Transverse colon (tissue), 4 donors: ENCODE results near the gene HAUS1. TPM values are rescaled to one million over a fixed set of nuclear protein-coding genes. Genes with fewer than 3 reads are reported as not detected.

Experiments
- DNase-seq: peaks from one replicate; pipeline ENCODE4 v3.0.0-alpha.2; 2019
- H3K27ac ChIP-seq, 4 donors: fragments of 200-600 bp; sonication (generic); 2 replicates each; pipeline ENCODE4 v1.5.1; 2016 to 2018; ENCODE audit warnings: inconsistent platforms in 4 of 4
- H3K27me3 ChIP-seq: fragments of 200-600 bp; sonication (generic); 2 replicates; pipeline ENCODE4 v1.5.1; 2017; ENCODE audit warnings: inconsistent platforms
- H3K36me3 ChIP-seq, 4 donors: fragments of 200-600 bp; sonication (generic); 2 replicates each; pipeline ENCODE4 v1.5.1; 2017 to 2019; ENCODE audit warnings: inconsistent platforms in 4 of 4
- H3K4me1 ChIP-seq, 4 donors: fragments of 200-600 bp; sonication (generic); 2 replicates each; pipeline ENCODE4 v1.5.1; 2017 to 2020; ENCODE audit warnings: inconsistent platforms in 4 of 4
- H3K4me3 ChIP-seq, 4 donors: fragments of 200-600 bp; sonication (generic); 1 replicate in 1 of 4; 2 replicates in 3 of 4; pipeline versions ENCODE4 v1.5.1 to v1.6.1; 2017 to 2019; ENCODE audit warnings: inconsistent platforms in 4 of 4
- H3K9me3 ChIP-seq, 2 donors: fragments of 200-600 bp; sonication (generic); 2 replicates each; pipeline ENCODE4 v1.5.1; 2017 to 2019; ENCODE audit warnings: inconsistent platforms in 2 of 2
- CTCF ChIP-seq, 5 experiments: fragments of 200-600 bp in 3 of 5; fragments of 450-650 bp in 2 of 5; sonication (generic) in 3 of 5; IDR thresholded peaks; 1 replicate in 2 of 5; 2 replicates in 3 of 5; pipeline ENCODE4 v1.5.1; 2016 to 2017; ENCODE audit warnings: antibody characterized with exemption in 5 of 5, inconsistent platforms in 3 of 5, mild to moderate bottlenecking in 2 of 5, moderate library complexity in 1 of 5
- EP300 ChIP-seq: sonication (generic); formaldehyde crosslinking; IDR thresholded peaks from one replicate; pipeline ENCODE4 v1.6.1; 2017; ENCODE audit warnings: antibody characterized with exemption, low read depth
- POLR2A ChIP-seq: fragments of 450-650 bp; IDR thresholded peaks from one replicate; pipeline ENCODE4 v1.6.1; 2016; ENCODE audit warnings: antibody characterized with exemption, mild to moderate bottlenecking, moderate library complexity
- POLR2AphosphoS5 ChIP-seq, 3 donors: sonication (generic); formaldehyde crosslinking; IDR thresholded peaks; one replicate each; pipeline ENCODE4 v1.6.1; 2016; ENCODE audit warnings: antibody characterized with exemption in 3 of 3
- WGBS, 2 donors: methylation state at CpG; one replicate each; pipeline ENCODE4 v1.1.5; 2018; ENCODE audit warnings: low coverage in 1 of 2; 5-methylcytosine and 5-hydroxymethylcytosine counted together
- in situ Hi-C, 4 donors: fragments of 200-750 bp; cut with MboI; loops; one replicate each; pipeline versions ENCODE4 v1.15.0 to v1.15.1; 2017; ENCODE audit warnings: low sequenced_read_pairs in 3 of 4, low pct_ligation_motif_present in 1 of 4, low pct_unique_long_range_greater_than_20kb in 1 of 4
- intact Hi-C: fragments of 100-400 bp; cut with DNase I; formaldehyde crosslinking; loops from one replicate; pipeline ENCODE4 v1.15.1; 2023; ENCODE audit warnings: low total_unique reads
- small RNA-seq, 4 donors: library from RNA; depleted of rRNA; stranded (forward); fragments of <200 nt; gene quantifications; one replicate each; pipeline ENCODE3, GENCODE V24; 2016
- total RNA-seq, 4 donors: library from RNA; depleted of rRNA; stranded (reverse); fragments of >200 nt; gene quantifications; one replicate each; pipeline ENCODE4 v1.1.0, GENCODE V29; 2016

HAUS1 gene
- total RNA-seq, 4 donors from 2014 or later = 1.6 to 33.5 (median 19.8) TPM; not detected in 1

- H3K4me3 ChIP-seq = no peak overlapping the region
- no peak overlapping the region for H3K27ac ChIP-seq
- H3K36me3 ChIP-seq = no peaks in the 10 kb centered on the region
- no peaks in the 10 kb centered on the region for H3K9me3 ChIP-seq
- H3K4me1 ChIP-seq = peaks cover 8 to 29% (median 22%) of the 10 kb centered on the region in 4 donors
- DNase-seq = no peak
- in situ Hi-C loops (no loop called here), intact Hi-C loops (loop anchor here (10.0 kb wide), 1 partner anchor 79 kb away; no protein-coding TSS in a partner anchor)
- no peaks in the 10 kb centered on the region for H3K27me3 ChIP-seq
- no peak for TF ChIP-seq EP300
- no peak for TF ChIP-seq POLR2A
- TF ChIP-seq CTCF (IDR thresholded peaks at IDR 0.05) = no peak
- no peak for TF ChIP-seq POLR2AphosphoS5 (IDR thresholded peaks at IDR 0.05)
- WGBS, 2 donors = 76 to 83% methylated on average over 3 of the region's 3 CpGs
Observed at GRCh38 chr18:46176001-46176400, 71.8 kb downstream of the HAUS1 start.

Small RNA genes lying within 50 kb of the gene (small RNA-seq; reads per million reads assigned to genes)
- 0 reads per million in 4 donors for gene RNU6-1278P
- 0 reads per million in 4 donors for gene RNY4P37

Other genes starting within 250 kb of the HAUS1 start
- gene EPG5, start 137.1 kb upstream of the HAUS1 start, total RNA-seq = 10 to 100 TPM; 24.3 to 42.2 (median 35.6) TPM
- 10 to 100 TPM in 2 of 4 donors, 1 to 10 TPM in 2; 2.6 to 21.9 (median 8.7) TPM for gene PSTPIP2, start 32.1 kb upstream of the HAUS1 start, total RNA-seq
- 100 to 1,000 TPM; 284 to 811 (median 475) TPM for gene ATP5F1A, start 6.1 kb upstream of the HAUS1 start, total RNA-seq